Stomach (tissue), 4 donors: ENCODE measurements around the gene FRMPD1.

Source experiments
- CTCF ChIP-seq, 7 experiments: fragments of 450-650 bp in 4 of 7; fragments of 200-600 bp in 3 of 7; sonication (generic) in 3 of 7; IDR thresholded peaks; one replicate each; pipeline ENCODE4 v1.5.1; 2016 to 2019; ENCODE audit warnings: antibody characterized with exemption in 7 of 7, control low read depth in 2 of 7, mild to moderate bottlenecking in 1 of 7
- POLR2A ChIP-seq, 4 donors: fragments of 450-650 bp; IDR thresholded peaks; one replicate each; pipeline ENCODE4 v1.6.1; 2016; ENCODE audit warnings: antibody characterized with exemption in 4 of 4, control low read depth in 2 of 4, mild to moderate bottlenecking in 1 of 4, moderate library complexity in 1 of 4

- TF ChIP-seq CTCF (IDR thresholded peaks at IDR 0.05) (no peak), POLR2A (IDR thresholded peaks at IDR 0.05) (no peak)
Measured at GRCh38 chr9:37745970-37746369, 95.2 kb downstream of the FRMPD1 start.
